A549 (cell line): Measurements from ENCODE around the gene HRC.

ENCODE experiments used
- CHD4 ChIP-seq: fragments of 200-600 bp; sonication (generic); IDR thresholded peaks from 2 replicates; pipeline ENCODE4 v1.6.1; 2016; ENCODE audit warnings: antibody characterized with exemption, mild to moderate bottlenecking, borderline replicate concordance
- CTCF ChIP-seq: fragments of >200 bp; sonication (Bioruptor Twin); formaldehyde crosslinking; IDR thresholded peaks from 3 replicates; pipeline ENCODE4 v1.5.1; 2016
- KDM5A ChIP-seq: fragments of 200-600 bp; sonication (generic); IDR thresholded peaks from 2 replicates; pipeline ENCODE4 v1.6.1; 2016; ENCODE audit warnings: antibody characterized with exemption, mild to moderate bottlenecking
- REST ChIP-seq: fragments of 200-600 bp; sonication (generic); IDR thresholded peaks from 2 replicates; pipeline ENCODE4 v1.6.1; 2016; ENCODE audit warnings: antibody characterized with exemption, mild to moderate bottlenecking, moderate library complexity
- USF2 ChIP-seq: fragments of 450-650 bp; IDR thresholded peaks from 2 replicates; pipeline ENCODE4 v1.6.1; 2014; ENCODE audit warnings: antibody characterized with exemption

GRCh38 chr19:49109051-49109450 is 46.1 kb downstream of the HRC start:
- no peak for TF ChIP-seq KDM5A
- TF ChIP-seq USF2 = no peak
- TF ChIP-seq REST = no peak
- no peak for TF ChIP-seq CHD4
- no peak for TF ChIP-seq CTCF
